ENCODE results near the gene EFCAB6. TPM values are rescaled to one million over a fixed set of nuclear protein-coding genes. Genes with fewer than 3 reads are reported as not detected.

The EFCAB6 gene
- total RNA-seq, 1 experiment from 2014 or later: 0.40 TPM

DNA sequence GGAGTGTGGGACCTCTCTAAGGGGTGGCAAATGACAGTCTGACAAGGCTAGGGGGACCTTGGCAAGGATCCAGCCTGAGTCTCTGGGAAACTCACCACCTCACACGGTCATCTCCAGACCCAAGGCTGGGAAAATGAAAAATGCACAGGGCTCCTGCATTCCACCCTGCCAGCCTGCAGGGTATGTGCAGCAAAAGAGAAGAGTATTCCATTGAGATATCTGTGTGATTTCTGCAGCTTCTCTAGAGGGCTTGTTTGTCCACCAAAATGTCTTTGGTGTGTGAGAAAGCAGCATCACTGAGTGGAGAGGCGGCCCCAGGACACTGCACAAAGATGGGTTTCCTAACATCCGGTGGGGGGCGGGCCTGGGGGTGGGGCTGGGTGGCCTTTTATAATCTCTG is 177.8 kb downstream of the EFCAB6 start:
- peaks cover 3% of the 10 kb centered on the region for H3K9me3 Mint-ChIP-seq (ENCODE audit: unreplicated experiment)
- POLR2A ChIA-PET: no interaction called here
- no peaks in the 10 kb centered on the region for H3K36me3 Mint-ChIP-seq (ENCODE audit: insufficient read depth, unreplicated experiment)

DNA sequence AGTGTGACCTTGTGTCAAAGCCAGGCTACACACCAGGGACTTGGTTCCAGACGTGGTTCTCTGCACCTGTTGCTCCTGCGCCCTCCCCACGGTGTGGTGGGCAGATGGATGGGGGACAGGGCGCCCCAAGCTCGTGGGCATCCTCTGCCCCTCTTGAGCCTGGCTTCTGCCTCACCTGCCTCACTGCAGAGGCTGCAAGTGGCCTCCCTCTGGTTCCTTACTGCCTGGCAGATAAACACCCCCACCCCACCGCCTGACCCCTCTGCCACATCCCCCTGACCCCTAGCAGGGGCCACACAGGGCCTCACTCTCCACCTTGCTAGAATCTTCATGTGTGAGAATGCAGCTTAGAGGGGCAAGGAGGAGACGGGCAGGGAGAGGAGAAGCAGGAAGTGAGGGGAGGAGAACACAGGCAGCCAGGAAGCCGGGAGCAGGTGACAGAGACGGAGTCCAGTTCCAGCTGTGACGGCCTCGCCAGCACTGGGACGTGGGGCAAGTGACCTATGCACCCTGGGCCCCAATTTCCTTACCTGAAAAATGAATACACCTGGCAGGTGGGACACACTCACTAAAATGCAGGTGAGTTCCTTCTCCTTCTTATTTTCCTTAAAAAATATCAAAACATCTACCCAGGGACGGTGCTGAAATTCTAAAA is 178.3 kb downstream of the EFCAB6 start:
- CTCF ChIA-PET: interaction anchor here (0.6 kb wide), 1 partner anchor 239 kb away, joined by 3 read pairs; no protein-coding TSS in a partner anchor
- no peaks in the 10 kb centered on the region for H3K4me1 Mint-ChIP-seq (ENCODE audit: insufficient read depth, unreplicated experiment)
- no TSS peak for BruUV-seq (replicated peaks)

More for the DNA sequence above, 177.8 kb downstream of the EFCAB6 start:
- CTCF ChIA-PET: no interaction called here
- no TSS peak for BruUV-seq (replicated peaks)
- TF ChIP-seq, protein P1, sequence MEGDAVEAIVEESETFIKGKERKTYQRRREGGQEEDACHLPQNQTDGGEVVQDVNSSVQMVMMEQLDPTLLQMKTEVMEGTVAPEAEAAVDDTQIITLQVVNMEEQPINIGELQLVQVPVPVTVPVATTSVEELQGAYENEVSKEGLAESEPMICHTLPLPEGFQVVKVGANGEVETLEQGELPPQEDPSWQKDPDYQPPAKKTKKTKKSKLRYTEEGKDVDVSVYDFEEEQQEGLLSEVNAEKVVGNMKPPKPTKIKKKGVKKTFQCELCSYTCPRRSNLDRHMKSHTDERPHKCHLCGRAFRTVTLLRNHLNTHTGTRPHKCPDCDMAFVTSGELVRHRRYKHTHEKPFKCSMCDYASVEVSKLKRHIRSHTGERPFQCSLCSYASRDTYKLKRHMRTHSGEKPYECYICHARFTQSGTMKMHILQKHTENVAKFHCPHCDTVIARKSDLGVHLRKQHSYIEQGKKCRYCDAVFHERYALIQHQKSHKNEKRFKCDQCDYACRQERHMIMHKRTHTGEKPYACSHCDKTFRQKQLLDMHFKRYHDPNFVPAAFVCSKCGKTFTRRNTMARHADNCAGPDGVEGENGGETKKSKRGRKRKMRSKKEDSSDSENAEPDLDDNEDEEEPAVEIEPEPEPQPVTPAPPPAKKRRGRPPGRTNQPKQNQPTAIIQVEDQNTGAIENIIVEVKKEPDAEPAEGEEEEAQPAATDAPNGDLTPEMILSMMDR (IDR thresholded peaks at IDR 0.05; ENCODE audit: unreplicated experiment): no peak
- Mint-ChIP-seq H3K4me1 (ENCODE audit: insufficient read depth, unreplicated experiment) (no peaks in the 10 kb centered on the region), H3K4me3 (ENCODE audit: unreplicated experiment) (no peak overlapping the region), H3K27me3 (ENCODE audit: insufficient read depth, unreplicated experiment) (peaks cover 35% of the 10 kb centered on the region), H3K27ac (ENCODE audit: low read depth, unreplicated experiment) (no peak overlapping the region)
- intact Hi-C loops (cut with micrococcal nuclease): no loop called here
- no peak for DNase-seq (ENCODE audit: unreplicated experiment)

DNA sequence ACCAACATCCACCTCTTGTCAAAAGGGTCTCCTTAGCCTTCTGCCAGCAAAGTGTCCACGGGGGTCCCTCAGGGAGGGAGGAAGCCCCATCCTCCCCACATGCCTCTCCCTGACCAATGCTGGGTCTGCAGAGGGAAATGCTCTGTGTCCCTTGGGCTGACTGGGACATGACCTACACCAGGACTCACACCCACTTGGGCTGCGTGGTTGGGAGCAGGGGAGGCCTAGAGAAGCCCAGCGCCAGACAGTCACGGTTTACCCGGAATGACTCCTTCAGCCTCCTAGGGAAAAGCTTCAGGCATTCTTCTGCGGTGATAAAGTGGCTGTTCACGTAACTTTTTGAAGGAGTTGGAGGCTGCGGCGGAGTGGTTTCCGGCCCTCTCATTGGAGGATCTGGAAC is 180.3 kb downstream of the EFCAB6 start:
- H3K36me3 Mint-ChIP-seq (ENCODE audit: insufficient read depth, unreplicated experiment): no peaks in the 10 kb centered on the region
- ChIA-PET CTCF (no interaction called here), POLR2A (no interaction called here)
- no peak for DNase-seq (ENCODE audit: unreplicated experiment)
- no peaks in the 10 kb centered on the region for H3K9me3 Mint-ChIP-seq (ENCODE audit: unreplicated experiment)
- no peaks in the 10 kb centered on the region for H3K4me1 Mint-ChIP-seq (ENCODE audit: insufficient read depth, unreplicated experiment)
- intact Hi-C loops (cut with micrococcal nuclease): no loop called here
- BruUV-seq (replicated peaks): no TSS peak
- H3K4me3 Mint-ChIP-seq (ENCODE audit: unreplicated experiment): no peak overlapping the region
- TF ChIP-seq, protein P1 (IDR thresholded peaks at IDR 0.05; ENCODE audit: unreplicated experiment): no peak
- peaks cover 48% of the 10 kb centered on the region for H3K27me3 Mint-ChIP-seq (ENCODE audit: insufficient read depth, unreplicated experiment)
- H3K27ac Mint-ChIP-seq (ENCODE audit: low read depth, unreplicated experiment): no peak overlapping the region

More for the DNA sequence above, 178.3 kb downstream of the EFCAB6 start:
- H3K4me3 Mint-ChIP-seq (ENCODE audit: unreplicated experiment): no peak overlapping the region
- no peak for DNase-seq (ENCODE audit: unreplicated experiment)
- H3K27ac Mint-ChIP-seq (ENCODE audit: low read depth, unreplicated experiment): no peak overlapping the region
- peaks cover 41% of the 10 kb centered on the region for H3K27me3 Mint-ChIP-seq (ENCODE audit: insufficient read depth, unreplicated experiment)
- intact Hi-C loops (cut with micrococcal nuclease): no loop called here
- no peaks in the 10 kb centered on the region for H3K9me3 Mint-ChIP-seq (ENCODE audit: unreplicated experiment)
- POLR2A ChIA-PET: no interaction called here
- H3K36me3 Mint-ChIP-seq (ENCODE audit: insufficient read depth, unreplicated experiment): no peaks in the 10 kb centered on the region
- TF ChIP-seq, protein P1 (IDR thresholded peaks at IDR 0.05; ENCODE audit: unreplicated experiment): no peak

DNA sequence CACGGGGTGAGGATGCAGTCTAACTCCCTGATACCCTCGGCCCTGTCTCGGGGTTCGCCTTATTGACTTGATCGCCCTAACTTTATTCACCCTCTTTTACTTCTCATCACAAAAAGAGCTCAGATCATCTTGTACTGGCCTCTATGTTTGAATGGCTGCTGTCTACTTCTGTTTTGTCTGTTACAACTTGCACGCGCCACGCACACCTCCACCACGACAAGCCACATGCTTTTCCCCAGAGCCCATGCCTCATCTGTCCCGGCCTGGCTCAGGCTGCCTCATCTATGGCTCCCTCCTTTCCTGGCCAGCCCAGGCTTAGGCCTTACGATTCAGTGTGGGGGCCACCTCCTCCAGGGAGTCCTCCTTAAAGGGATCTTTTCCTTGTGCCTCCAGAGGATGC is 180.9 kb downstream of the EFCAB6 start:
- POLR2A ChIA-PET: no interaction called here
- intact Hi-C loops (cut with micrococcal nuclease): no loop called here
- peaks cover 47% of the 10 kb centered on the region for H3K27me3 Mint-ChIP-seq (ENCODE audit: insufficient read depth, unreplicated experiment)
- no peak for DNase-seq (ENCODE audit: unreplicated experiment)
- no TSS peak for BruUV-seq (replicated peaks)
- no peaks in the 10 kb centered on the region for H3K4me1 Mint-ChIP-seq (ENCODE audit: insufficient read depth, unreplicated experiment)
- CTCF ChIA-PET: no interaction called here
- H3K9me3 Mint-ChIP-seq (ENCODE audit: unreplicated experiment): no peaks in the 10 kb centered on the region
- H3K4me3 Mint-ChIP-seq (ENCODE audit: unreplicated experiment): no peak overlapping the region
- H3K27ac Mint-ChIP-seq (ENCODE audit: low read depth, unreplicated experiment): no peak overlapping the region
- TF ChIP-seq, protein P1 (IDR thresholded peaks at IDR 0.05; ENCODE audit: unreplicated experiment): no peak
- H3K36me3 Mint-ChIP-seq (ENCODE audit: insufficient read depth, unreplicated experiment): no peaks in the 10 kb centered on the region

Data from MCF 10A (cell line).